H9 (cell line): Measurements from ENCODE around the gene STAC. TPM values are rescaled to one million over a fixed set of nuclear protein-coding genes. Genes with fewer than 3 reads are reported as not detected.

Source experiments
- DNase-seq: peaks from one replicate; pipeline ENCODE4 v3.0.0-alpha.2; 2017
- H2AFZ ChIP-seq: one replicate; pipeline ENCODE4 v1.6.1; 2013; ENCODE audit warnings: mild to moderate bottlenecking, low read length, control low read depth, moderate library complexity
- H2AK5ac ChIP-seq: 2 replicates; pipeline ENCODE4 v1.6.1; 2013; ENCODE audit warnings: low read length, control low read depth, mixed read lengths; ENCODE audit not compliant: insufficient read length
- H2BK120ac ChIP-seq: one replicate; pipeline ENCODE4 v1.6.1; 2013; ENCODE audit warnings: low read depth, mild to moderate bottlenecking, low read length, control low read depth, inconsistent platforms; ENCODE audit not compliant: poor library complexity, severe bottlenecking
- H2BK12ac ChIP-seq: 2 replicates; pipeline ENCODE4 v1.6.1; 2013; ENCODE audit warnings: low read length, control low read depth, mixed read lengths, low read depth; ENCODE audit not compliant: insufficient read length
- H2BK15ac ChIP-seq: 2 replicates; pipeline ENCODE4 v1.6.1; 2013; ENCODE audit warnings: low read depth, low read length, control low read depth
- H2BK20ac ChIP-seq: one replicate; pipeline ENCODE4 v1.6.1; 2013; ENCODE audit warnings: low read depth, mild to moderate bottlenecking, low read length, control low read depth, inconsistent platforms; ENCODE audit not compliant: poor library complexity, severe bottlenecking
- H2BK5ac ChIP-seq: 2 replicates; pipeline ENCODE4 v1.6.1; 2013; ENCODE audit warnings: low read length, control low read depth, mixed read lengths; ENCODE audit not compliant: insufficient read length
- H3K14ac ChIP-seq: 2 replicates; pipeline ENCODE4 v1.6.1; 2013; ENCODE audit warnings: low read length, control low read depth; ENCODE audit not compliant: insufficient read depth
- H3K18ac ChIP-seq: 2 replicates; pipeline ENCODE4 v1.6.1; 2013; ENCODE audit warnings: low read depth, mild to moderate bottlenecking, mixed read lengths, low read length, control low read depth; ENCODE audit not compliant: insufficient read length
- H3K23ac ChIP-seq: 2 replicates; pipeline ENCODE4 v1.6.1; 2013; ENCODE audit warnings: low read length, control low read depth, mixed read lengths, low read depth; ENCODE audit not compliant: insufficient read length
- H3K23me2 ChIP-seq: 2 replicates; pipeline ENCODE4 v1.6.1; 2013; ENCODE audit warnings: low read depth, mild to moderate bottlenecking, mixed read lengths, low read length, control low read depth; ENCODE audit not compliant: insufficient read length, poor library complexity, severe bottlenecking
- H3K27ac ChIP-seq: 2 replicates; pipeline ENCODE4 v1.5.1; 2013; ENCODE audit warnings: low read length, control low read depth, mixed read lengths, low read depth; ENCODE audit not compliant: insufficient read length
- H3K27me3 ChIP-seq: 2 replicates; pipeline ENCODE4 v1.6.1; 2013; ENCODE audit warnings: low read length, control low read depth, inconsistent platforms; ENCODE audit not compliant: insufficient read depth
- H3K4ac ChIP-seq: 2 replicates; pipeline ENCODE4 v1.6.1; 2013; ENCODE audit warnings: low read depth, mild to moderate bottlenecking, control low read depth, inconsistent platforms, low read length, moderate library complexity
- H3K4me1 ChIP-seq: 2 replicates; pipeline ENCODE4 v1.6.1; 2013; ENCODE audit warnings: low read length, control low read depth, inconsistent platforms; ENCODE audit not compliant: insufficient read depth
- H3K4me2 ChIP-seq: 2 replicates; pipeline ENCODE4 v1.6.1; 2013; ENCODE audit warnings: low read length, control low read depth, mixed read lengths; ENCODE audit not compliant: insufficient read length, insufficient read depth
- H3K56ac ChIP-seq: 2 replicates; pipeline ENCODE4 v1.6.1; 2013; ENCODE audit warnings: low read depth, mild to moderate bottlenecking, mixed read lengths, low read length, control low read depth; ENCODE audit not compliant: insufficient read length
- H3K79me1 ChIP-seq: 2 replicates; pipeline ENCODE4 v1.6.1; 2013; ENCODE audit warnings: low read depth, mild to moderate bottlenecking, moderate library complexity, low read length, control low read depth, inconsistent platforms; ENCODE audit not compliant: insufficient read depth, poor library complexity, severe bottlenecking
- H3K79me2 ChIP-seq: 2 replicates; pipeline ENCODE4 v1.6.1; 2013; ENCODE audit warnings: low read length, control low read depth, inconsistent platforms; ENCODE audit not compliant: insufficient read depth
- H3K9ac ChIP-seq: 2 replicates; pipeline ENCODE4 v1.6.1; 2013; ENCODE audit warnings: low read length, control low read depth, mixed read lengths; ENCODE audit not compliant: insufficient read length; ENCODE audit errors: extremely low read depth
- H3K9me3 ChIP-seq: one replicate; pipeline ENCODE4 v1.6.1; 2013; ENCODE audit warnings: low read depth, low read length, inconsistent platforms; ENCODE audit not compliant: control insufficient read depth
- H3T11ph ChIP-seq: one replicate; pipeline ENCODE4 v1.6.1; 2013; ENCODE audit warnings: mild to moderate bottlenecking, low read length, control low read depth, inconsistent platforms
- H4K20me1 ChIP-seq: one replicate; pipeline ENCODE4 v1.6.1; 2013; ENCODE audit not compliant: control insufficient read depth, insufficient read length, insufficient read depth
- H4K5ac ChIP-seq: 2 replicates; pipeline ENCODE4 v1.6.1; 2013; ENCODE audit warnings: low read depth, mild to moderate bottlenecking, mixed read lengths, low read length, control low read depth; ENCODE audit not compliant: insufficient read length
- H4K8ac ChIP-seq: replicated peaks from 2 replicates; pipeline ENCODE4 v1.6.1; 2013; ENCODE audit warnings: low read length, control low read depth, mixed read lengths, low read depth; ENCODE audit not compliant: insufficient read length
- H4K91ac ChIP-seq: 2 replicates; pipeline ENCODE4 v1.6.1; 2013; ENCODE audit warnings: low read depth, mild to moderate bottlenecking, moderate library complexity, mixed read lengths, low read length, control low read depth; ENCODE audit not compliant: insufficient read length
- H3K27ac Mint-ChIP-seq, 3 experiments: 2 replicates in 2 of 3; 3 replicates in 1 of 3; pipeline ENCODE4 v1.8.0; 2020 to 2021; ENCODE audit warnings: mixed read lengths in 3 of 3, mild to moderate bottlenecking in 1 of 3, moderate library complexity in 1 of 3
- H3K27me3 Mint-ChIP-seq: 2 replicates; pipeline ENCODE4 v1.8.0; 2021; ENCODE audit warnings: low read depth, mild to moderate bottlenecking, moderate library complexity, mixed read lengths
- H3K36me3 Mint-ChIP-seq, 3 experiments: 2 replicates in 2 of 3; 3 replicates in 1 of 3; pipeline ENCODE4 v1.8.0; 2020 to 2021; ENCODE audit warnings: low read depth in 3 of 3, mixed read lengths in 3 of 3; ENCODE audit not compliant: insufficient read depth in 1 of 3
- H3K4me1 Mint-ChIP-seq, 2 experiments: 2 replicates each; pipeline ENCODE4 v1.8.0; 2020; ENCODE audit warnings: mixed read lengths in 2 of 2
- H3K4me3 Mint-ChIP-seq, 2 experiments: 2 replicates in 1 of 2; 3 replicates in 1 of 2; pipeline ENCODE4 v1.8.0; 2020 to 2021; ENCODE audit warnings: mild to moderate bottlenecking in 2 of 2, mixed read lengths in 2 of 2, moderate library complexity in 1 of 2
- H3K9me3 Mint-ChIP-seq, 2 experiments: 2 replicates in 1 of 2; 3 replicates in 1 of 2; pipeline ENCODE4 v1.8.0; 2020; ENCODE audit warnings: mild to moderate bottlenecking in 2 of 2, mixed read lengths in 2 of 2, moderate library complexity in 1 of 2
- CTCF ChIP-seq: fragments of 200-600 bp; sonication (generic); conservative IDR thresholded peaks from 3 replicates; pipeline ENCODE4 v1.8.0; 2021; ENCODE audit warnings: antibody characterized with exemption, mild to moderate bottlenecking
- WGBS: extraction: QIAGEN DNeasy Blood & Tissue Kit; methylation state at CpG from one replicate; pipeline ENCODE4 v1.1.7; 2013; ENCODE audit warnings: missing lambda C conversion rate, low lambda C conversion rate, mixed read lengths; ENCODE audit not compliant: insufficient read length; ENCODE audit errors: extremely low coverage; 5-methylcytosine and 5-hydroxymethylcytosine counted together
- total RNA-seq: library from RNA; stranded (reverse); gene quantifications from 2 replicates; pipeline ENCODE4 v1.2.1, GENCODE V29; 2021

Gene STAC
- total RNA-seq, 1 experiment from 2014 or later = 3.0 TPM

- Mint-ChIP-seq H3K27me3 (no peaks in the 10 kb centered on the region), H3K4me3 (no peak overlapping the region), H3K27ac (no peak overlapping the region), H3K36me3 (no peaks in the 10 kb centered on the region), H3K4me1 (peaks cover 17 to 22% of the 10 kb centered on the region in 2 experiments), H3K9me3 (peaks cover 0 to 9% of the 10 kb centered on the region in 2 experiments; a peak in 3 of 5 replicates)
- Histone ChIP-seq H2BK12ac (no peak overlapping the region), H4K91ac (no peak overlapping the region), H3K4me2 (no peak overlapping the region), H3K27me3 (no peaks in the 10 kb centered on the region), H3K27ac (no peak overlapping the region), H3K18ac (no peak overlapping the region), H3K14ac (no peak overlapping the region), H2AK5ac (no peak overlapping the region), H4K20me1 (no peaks in the 10 kb centered on the region), H3K4me1 (no peaks in the 10 kb centered on the region; the same call in 1 of the 2 replicates), H3K79me2 (no peaks in the 10 kb centered on the region), H3K56ac (no peak overlapping the region), H3K79me1 (no peaks in the 10 kb centered on the region), H2AFZ (no peak overlapping the region), H2BK20ac (no peak overlapping the region), H2BK5ac (no peak overlapping the region), H3K4ac (no peak overlapping the region), H3T11ph (no peak overlapping the region), H3K9ac (no peak overlapping the region), H3K23me2 (no peaks in the 10 kb centered on the region), H2BK15ac (no peak overlapping the region), H4K5ac (no peak overlapping the region), H2BK120ac (no peak overlapping the region), H3K9me3 (no peaks in the 10 kb centered on the region), H4K8ac (no peak overlapping the region), H3K23ac (no peak overlapping the region)
- DNase-seq = no peak
- WGBS = no CpG with 5 or more reads among the region's 4 CpGs
- no peak for TF ChIP-seq CTCF
Measured at GRCh38 chr3:36362216-36362615, 18.1 kb upstream of the STAC start.
